ENCODE data around the gene TRAPPC8. TPM values are rescaled to one million over a fixed set of nuclear protein-coding genes. Genes with fewer than 3 reads are reported as not detected.
A peak's percentile ranks its signal among the peaks of the same experiment; 100 is the strongest.

The TRAPPC8 gene
- total and polyA plus RNA-seq, 2 of the 13 experiments (the other 11 are each of a cell fraction or from before 2014, with no cell fraction given) = 34.6 to 50.8 TPM

DNA sequence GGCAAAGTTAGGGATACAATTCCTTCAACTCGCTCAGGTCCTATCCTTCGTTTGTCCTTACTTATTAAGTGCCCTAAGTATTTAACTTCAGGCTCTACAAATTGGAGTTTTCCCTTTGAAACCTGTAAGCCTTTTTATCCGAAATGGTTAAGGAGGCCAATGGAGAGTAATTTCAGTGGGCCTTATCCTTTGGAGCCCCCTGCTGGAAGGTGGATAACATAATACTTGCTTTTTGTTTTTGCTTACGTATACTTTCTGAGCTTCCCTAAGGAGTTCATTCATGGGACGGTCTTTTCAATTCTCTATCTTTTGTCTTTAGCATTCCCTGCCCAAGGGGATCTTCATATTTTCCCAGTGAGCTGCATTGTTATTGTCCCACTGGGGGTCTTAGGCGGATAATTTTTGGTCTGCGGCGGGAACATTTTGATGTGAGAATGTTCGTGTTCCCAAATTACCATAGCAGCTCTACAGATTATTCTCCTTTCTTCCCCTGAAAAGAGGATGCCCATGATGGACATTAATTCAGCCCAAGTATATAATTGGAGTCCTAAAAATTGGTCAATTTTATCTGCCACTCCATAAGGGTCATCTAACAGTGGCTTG is 34.4 kb upstream of the TRAPPC8 start:
- Histone ChIP-seq H2AFZ (ENCODE audit: low read length) (no peak overlapping the region), H4K20me1 (ENCODE audit: insufficient read depth, low read length) (no peaks in the 10 kb centered on the region), H3K79me2 (ENCODE audit: insufficient read depth, low read length) (no peaks in the 10 kb centered on the region), H3K9ac (ENCODE audit: insufficient read depth, low read depth, low read length) (no peak overlapping the region), H3K4me2 (ENCODE audit: low read depth, low read length) (peak overlapping the region; percentile 21; the same call in 1 of the 2 replicates), H3K9me3 (ENCODE audit: low read length) (peaks cover 33% of the 10 kb centered on the region), H3K36me3 (replicated peaks in 1 of 2; ENCODE audit: control insufficient read depth in 1 of 2, insufficient read depth in 2 of 2, low read length in 2 of 2) (no peaks in the 10 kb centered on the region), H3K27ac (ENCODE audit: extremely low read length, insufficient read depth, low read length) (no peak overlapping the region), H3K4me1 (ENCODE audit: insufficient read depth, low read length) (no peaks in the 10 kb centered on the region), H3K27me3 (ENCODE audit: control insufficient read depth in 1 of 2, insufficient read depth in 2 of 2, low read length in 2 of 2) (0 out of 5 replicates have a peak, but pooled peaks cover 0 to 4% of the 10 kb centered on the region in 2 experiments), H3K4me3 (replicated peaks in 1 of 3; ENCODE audit: insufficient read depth in 1 of 3, low read depth in 2 of 3, low read length in 3 of 3) (no peak overlapping the region)
- ChIA-PET CTCF (ENCODE audit: low intra/inter-chr PET ratio, low total read pairs) (interaction anchor here (1.3 to 1.4 kb wide), 3 partner anchors 20 to 421 kb away, joined by 3 to 8 read pairs (median 5); no protein-coding TSS in a partner anchor), POLR2A (interaction anchor here (1.1 kb wide), 1 partner anchor 34 kb away, joined by 3 read pairs; the partner anchor contains the start of gene TRAPPC8)
- intact Hi-C loops (cut with micrococcal nuclease; ENCODE audit: unreplicated experiment) = loop anchor here (1.0 to 10.0 kb wide), 4 partner anchors 35 to 423 kb away; partner anchors contain the start of gene TRAPPC8
- WGBS (ENCODE audit: low lambda C conversion rate) = 40% methylated on average over 9 of the region's 9 CpGs
- FAIRE-seq = peak; percentile 53
- ATAC-seq = peak; percentile 83
- in situ Hi-C loops (cut with HindIII; ENCODE audit: extremely low pct_ligation_motif_present, low pct_unique_long_range_greater_than_20kb) = loop anchor here (10.0 kb wide), 1 partner anchor 423 kb away; no protein-coding TSS in a partner anchor
- BruUV-seq (replicated peaks) = no TSS peak
- peak; percentile 68 for DNase-seq (ENCODE audit: low spot score)
- TF ChIP-seq TBX2 (CRISPR knock-in tag; IDR thresholded peaks at IDR 0.05; ENCODE audit: borderline replicate concordance) (no peak), ZNF678 (CRISPR knock-in tag; IDR thresholded peaks at IDR 0.05) (no peak), FOXP1 (IDR thresholded peaks at IDR 0.05) (no peak), FOXP1 (CRISPR knock-in tag; IDR thresholded peaks at IDR 0.05) (no peak), CREM (IDR thresholded peaks at IDR 0.05) (no peak), CREM (CRISPR knock-in tag; IDR thresholded peaks at IDR 0.05) (no peak), ZNF253 (CRISPR knock-in tag; IDR thresholded peaks at IDR 0.05; ENCODE audit: borderline replicate concordance) (no peak), BRCA1 (CRISPR knock-in tag; IDR thresholded peaks at IDR 0.05) (no peak), MAFK (conservative IDR thresholded peaks at IDR 0.05 in 1 of 2, IDR thresholded peaks at IDR 0.05 in 1 of 2; ENCODE audit: low read length in 2 of 2) (peak; percentile 83), RARA (CRISPR knock-in tag; IDR thresholded peaks at IDR 0.05) (no peak), MIXL1 (CRISPR knock-in tag; IDR thresholded peaks at IDR 0.05) (no peak), NONO (IDR thresholded peaks at IDR 0.05) (no peak), NONO (CRISPR knock-in tag; conservative IDR thresholded peaks at IDR 0.05) (no peak), RAD21 (CRISPR knock-in tag; IDR thresholded peaks at IDR 0.05) (peak; percentile 67), HNRNPLL (IDR thresholded peaks at IDR 0.05; ENCODE audit: low read depth, low read length, poor library complexity, severe bottlenecking) (no peak), ZNF652 (CRISPR knock-in tag; IDR thresholded peaks at IDR 0.05; ENCODE audit: borderline replicate concordance, low read depth) (peak; percentile 85), TSC22D2 (CRISPR knock-in tag; IDR thresholded peaks at IDR 0.05; ENCODE audit: borderline replicate concordance) (no peak), TAF1 (CRISPR knock-in tag; IDR thresholded peaks at IDR 0.05) (no peak), ZNF136 (CRISPR knock-in tag; IDR thresholded peaks at IDR 0.05; ENCODE audit: low read depth) (no peak), MXI1 (IDR thresholded peaks at IDR 0.05; ENCODE audit: borderline replicate concordance, low read depth, low read length) (no peak), ZNF12 (CRISPR knock-in tag; IDR thresholded peaks at IDR 0.05) (no peak), GATAD2A (CRISPR knock-in tag; IDR thresholded peaks at IDR 0.05) (no peak), ZNF766 (CRISPR knock-in tag; IDR thresholded peaks at IDR 0.05; ENCODE audit: borderline replicate concordance) (no peak), ZNF790 (CRISPR knock-in tag; IDR thresholded peaks at IDR 0.05; ENCODE audit: borderline replicate concordance) (no peak)
- TF ChIP-seq, protein P1, sequence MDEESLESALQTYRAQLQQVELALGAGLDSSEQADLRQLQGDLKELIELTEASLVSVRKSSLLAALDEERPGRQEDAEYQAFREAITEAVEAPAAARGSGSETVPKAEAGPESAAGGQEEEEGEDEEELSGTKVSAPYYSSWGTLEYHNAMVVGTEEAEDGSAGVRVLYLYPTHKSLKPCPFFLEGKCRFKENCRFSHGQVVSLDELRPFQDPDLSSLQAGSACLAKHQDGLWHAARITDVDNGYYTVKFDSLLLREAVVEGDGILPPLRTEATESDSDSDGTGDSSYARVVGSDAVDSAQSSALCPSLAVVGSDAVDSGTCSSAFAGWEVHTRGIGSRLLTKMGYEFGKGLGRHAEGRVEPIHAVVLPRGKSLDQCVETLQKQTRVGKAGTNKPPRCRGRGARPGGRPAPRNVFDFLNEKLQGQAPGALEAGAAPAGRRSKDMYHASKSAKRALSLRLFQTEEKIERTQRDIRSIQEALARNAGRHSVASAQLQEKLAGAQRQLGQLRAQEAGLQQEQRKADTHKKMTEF (CRISPR knock-in tag; IDR thresholded peaks at IDR 0.05) = peak; percentile 29; the same call in 1 of the 2 replicates
- TF ChIP-seq, protein P2, sequence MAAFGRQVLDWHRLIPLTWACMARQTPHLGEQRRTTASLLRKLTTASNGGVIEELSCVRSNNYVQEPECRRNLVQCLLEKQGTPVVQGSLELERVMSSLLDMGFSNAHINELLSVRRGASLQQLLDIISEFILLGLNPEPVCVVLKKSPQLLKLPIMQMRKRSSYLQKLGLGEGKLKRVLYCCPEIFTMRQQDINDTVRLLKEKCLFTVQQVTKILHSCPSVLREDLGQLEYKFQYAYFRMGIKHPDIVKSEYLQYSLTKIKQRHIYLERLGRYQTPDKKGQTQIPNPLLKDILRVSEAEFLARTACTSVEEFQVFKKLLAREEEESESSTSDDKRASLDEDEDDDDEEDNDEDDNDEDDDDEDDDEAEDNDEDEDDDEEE (CRISPR knock-in tag; IDR thresholded peaks at IDR 0.05) = no peak
